PC-3 (cell line): ENCODE measurements around the gene TSPO. TPM values are rescaled to one million over a fixed set of nuclear protein-coding genes. Genes with fewer than 3 reads are reported as not detected.
A peak's percentile ranks its signal among the peaks of the same experiment; 100 is the strongest.
"Not testable (repeated sequence)": the region's sequence is repeated elsewhere in the genome, so short reads cannot be mapped to it uniquely, and the experiment has no call there.

ENCODE experiments used
- ATAC-seq: fragments of 200-7000 bp; cut with Tn5 transposase; 2 replicates; pipeline ENCODE4 v1.9.1; 2020; ENCODE audit warnings: mild to moderate bottlenecking, moderate library complexity
- Bru-seq: library from RNA; stranded (reverse); fragments of 400-500 nt; gene quantifications from one replicate; lab custom pipeline; 2021; lab: Mats Ljungman, UMichigan
- BruChase-seq, 2 experiments: library from RNA; stranded (reverse); fragments of 400-500 nt; gene quantifications; one replicate each; lab custom pipeline; 2021; lab: Mats Ljungman, UMichigan
- BruUV-seq: library from RNA; stranded (reverse); fragments of 400-500 nt; replicated peaks from 2 replicates; lab custom pipeline; 2021; lab: Mats Ljungman, UMichigan
- CTCF ChIA-PET: fragments of 300-600 bp; sonication (Branson Sonifier 250); formaldehyde crosslinking; loops from one replicate; lab custom pipeline; 2022; ENCODE audit warnings: antibody characterized with exemption; lab: Charles Lee
- POLR2A ChIA-PET: fragments of 300-600 bp; sonication (Branson Sonifier 250); formaldehyde crosslinking; loops from one replicate; lab custom pipeline; 2022; ENCODE audit warnings: antibody characterized with exemption; ENCODE audit not compliant: unreplicated experiment; lab: Charles Lee
- DNase-seq: peaks from one replicate; pipeline ENCODE4 v3.0.0-alpha.2; 2015
- H2AFZ ChIP-seq: fragments of 300-600 bp; sonication (generic); 2 replicates; pipeline ENCODE4 v1.6.0; 2016; ENCODE audit warnings: antibody characterized with exemption, low read length
- H3F3A ChIP-seq: fragments of 300-600 bp; sonication (generic); one replicate; pipeline ENCODE4 v1.6.0; 2017; ENCODE audit warnings: antibody characterized with exemption, low read length, control low read depth, mild to moderate bottlenecking; ENCODE audit not compliant: unreplicated experiment
- H3K27ac ChIP-seq: fragments of 300-600 bp; sonication (generic); 2 replicates; pipeline ENCODE4 v1.5.1; 2016; ENCODE audit warnings: mild to moderate bottlenecking, low read length
- H3K27me3 ChIP-seq: fragments of 300-600 bp; sonication (generic); 2 replicates; pipeline ENCODE4 v1.6.1; 2016; ENCODE audit warnings: low read length, mixed read lengths
- H3K36me3 ChIP-seq: fragments of 300-600 bp; sonication (generic); 2 replicates; pipeline ENCODE4 v1.6.1; 2016; ENCODE audit warnings: low read depth, mixed run types, low read length, mixed read lengths
- H3K4me1 ChIP-seq: fragments of 300-600 bp; sonication (generic); 2 replicates; pipeline ENCODE4 v1.5.1; 2016; ENCODE audit warnings: low read length; ENCODE audit not compliant: insufficient read depth
- H3K4me2 ChIP-seq: fragments of 300-600 bp; sonication (generic); 2 replicates; pipeline ENCODE4 v1.6.0; 2016; ENCODE audit warnings: low read length
- H3K4me3 ChIP-seq: fragments of 300-600 bp; sonication (generic); 2 replicates; pipeline ENCODE4 v1.5.1; 2016; ENCODE audit warnings: mild to moderate bottlenecking, low read length, mixed read lengths
- H3K79me2 ChIP-seq: fragments of 300-600 bp; sonication (generic); 2 replicates; pipeline ENCODE4 v1.6.1; 2017; ENCODE audit warnings: low read length, mixed read lengths
- H3K9ac ChIP-seq: fragments of 300-600 bp; sonication (generic); 2 replicates; pipeline ENCODE4 v1.6.0; 2016; ENCODE audit warnings: mild to moderate bottlenecking, low read length
- H3K9me2 ChIP-seq: fragments of 300-600 bp; sonication (generic); replicated peaks from 2 replicates; pipeline ENCODE4 v1.6.1; 2016; ENCODE audit warnings: mixed run types, low read length, mixed read lengths
- H3K9me3 ChIP-seq: fragments of 300-600 bp; sonication (generic); 2 replicates; pipeline ENCODE4 v1.6.1; 2016; ENCODE audit warnings: low read length, mixed read lengths
- H4K20me1 ChIP-seq: fragments of 300-600 bp; sonication (generic); 2 replicates; pipeline ENCODE4 v1.6.1; 2016; ENCODE audit warnings: low read length, mixed read lengths
- EZH2 ChIP-seq: fragments of 300-600 bp; sonication (generic); IDR thresholded peaks from one replicate; pipeline ENCODE4 v1.6.1; 2017; ENCODE audit warnings: antibody characterized with exemption, mild to moderate bottlenecking, low read length; ENCODE audit not compliant: unreplicated experiment
- EZH2phosphoT487 ChIP-seq: fragments of 300-600 bp; sonication (generic); IDR thresholded peaks from 2 replicates; pipeline ENCODE4 v1.6.1; 2018; ENCODE audit warnings: mild to moderate bottlenecking, antibody characterized with exemption, low read length, borderline replicate concordance
- intact Hi-C: fragments of 100-400 bp; cut with micrococcal nuclease; formaldehyde crosslinking; loops from 2 replicates; pipeline ENCODE4 v1.9.0; 2023
- long read RNA-seq: library from polyadenylated mRNA; unstranded; transcript quantifications from one replicate; pipeline ENCODE4 v2.0.0, GENCODE V29; 2021; ENCODE audit not compliant: unreplicated experiment
- total RNA-seq: library from RNA; depleted of rRNA; stranded (reverse); fragments of >200 nt; gene quantifications from 2 replicates; pipeline ENCODE4 v1.2.3, GENCODE V29; 2014; rRNA removed
- TF ChIP-seq, protein P1 (sequence below): fragments of 300-600 bp; sonication (generic); conservative IDR thresholded peaks from 2 replicates; pipeline ENCODE4 v1.5.1; 2017; ENCODE audit warnings: antibody characterized with exemption, low read depth, mild to moderate bottlenecking, low read length

The TSPO gene
- total RNA-seq (283 and 349 TPM in 2 replicates), Bru-seq, nascent RNA (percentile 76 among the genes with signal in this experiment), BruChase-seq, experiment 1, labeled RNA remaining after a 6-hour chase (percentile 63 among the genes with signal in this experiment), BruChase-seq, experiment 2, labeled RNA remaining after a 2-hour chase (percentile 71 among the genes with signal in this experiment)
- long read RNA-seq, transcript TSPO-206 (3 exons, 636 nt) = minor isoform, 25 of 241 reads
- long read RNA-seq, transcript TSPO-202 (4 exons, 881 nt) = major isoform, 121 of 241 reads
- long read RNA-seq, partial matches to known transcripts = 64 of 241 reads
- long read RNA-seq, other reads (novel, unspliced or antisense) = 31 of 241 reads

DNA sequence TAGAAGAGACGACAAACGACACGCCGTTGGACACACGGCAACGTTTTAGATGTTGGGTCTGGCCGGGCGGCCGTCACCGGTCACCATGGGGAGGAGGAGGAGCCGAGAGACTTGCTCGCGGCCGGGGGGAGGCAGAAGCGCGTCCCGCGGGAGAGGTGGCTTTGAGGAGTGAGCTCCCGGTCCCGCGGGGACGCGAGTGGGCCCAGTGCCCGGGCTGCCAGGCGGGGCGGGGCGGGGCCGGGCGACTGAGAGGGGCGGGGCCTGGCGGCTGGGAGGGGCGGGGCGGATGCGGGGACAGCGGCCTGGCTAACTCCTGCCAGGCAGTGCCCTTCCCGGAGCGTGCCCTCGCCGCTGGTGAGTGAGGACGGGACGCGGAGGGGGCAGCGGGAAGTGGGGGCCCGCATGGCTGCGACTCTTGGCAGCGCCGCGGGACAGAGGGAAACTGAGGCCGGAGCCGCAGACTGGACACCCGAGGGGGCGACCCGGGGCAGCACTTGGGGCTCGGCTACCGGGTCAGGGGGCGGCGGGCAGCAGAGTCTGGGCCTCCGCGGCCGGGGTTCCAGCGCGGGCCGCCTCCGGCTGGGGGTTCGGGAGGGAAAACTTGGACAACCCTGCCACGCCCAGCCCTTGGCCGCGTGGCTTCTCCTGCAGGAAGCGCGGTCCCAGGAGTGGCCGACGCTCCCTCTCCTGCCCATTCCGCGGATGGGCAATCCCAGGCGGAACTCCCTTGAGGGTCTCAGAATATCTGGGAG lies at the start of gene TSPO:
Gene TSPO, plus strand, starts transcription at position 309 of the 752 bp plus-strand sequence. CDS start 7,680 bp downstream, outside the sequence.
- ChIA-PET CTCF (interaction anchor here (0.5 kb wide), 1 partner anchor 137 kb away, joined by 4 read pairs; the partner anchor contains the start of gene PACSIN2), POLR2A (interaction anchor here (0.6 to 0.7 kb wide), 2 partner anchors 538 to 657 kb away, joined by 14 to 20 read pairs; no protein-coding TSS in a partner anchor)
- Histone ChIP-seq H3K27me3 (no peaks in the 10 kb centered on the region), H3K9me3 (no peaks in the 10 kb centered on the region), H4K20me1 (no peaks in the 10 kb centered on the region; the same call in 1 of the 2 replicates), H3K4me1 (peaks cover 13% of the 10 kb centered on the region; the same call in 1 of the 2 replicates), H3K79me2 (peaks cover 48% of the 10 kb centered on the region), H3K4me2 (peak within 1 kb of the TSS; percentile 86), H3K4me3 (peak within 1 kb of the TSS; percentile 70), H3F3A (no peaks in the 10 kb centered on the region), H3K9ac (peak within 1 kb of the TSS; percentile 89), H3K27ac (peak within 1 kb of the TSS; percentile 73), H2AFZ (peak within 1 kb of the TSS; percentile 82), H3K36me3 (no peaks in the 10 kb centered on the region), H3K9me2 (no peaks in the 10 kb centered on the region)
- intact Hi-C loops = no loop called here
- no peak for TF ChIP-seq EZH2phosphoT487
- TF ChIP-seq EZH2 = no peak
- TF ChIP-seq, protein P1, sequence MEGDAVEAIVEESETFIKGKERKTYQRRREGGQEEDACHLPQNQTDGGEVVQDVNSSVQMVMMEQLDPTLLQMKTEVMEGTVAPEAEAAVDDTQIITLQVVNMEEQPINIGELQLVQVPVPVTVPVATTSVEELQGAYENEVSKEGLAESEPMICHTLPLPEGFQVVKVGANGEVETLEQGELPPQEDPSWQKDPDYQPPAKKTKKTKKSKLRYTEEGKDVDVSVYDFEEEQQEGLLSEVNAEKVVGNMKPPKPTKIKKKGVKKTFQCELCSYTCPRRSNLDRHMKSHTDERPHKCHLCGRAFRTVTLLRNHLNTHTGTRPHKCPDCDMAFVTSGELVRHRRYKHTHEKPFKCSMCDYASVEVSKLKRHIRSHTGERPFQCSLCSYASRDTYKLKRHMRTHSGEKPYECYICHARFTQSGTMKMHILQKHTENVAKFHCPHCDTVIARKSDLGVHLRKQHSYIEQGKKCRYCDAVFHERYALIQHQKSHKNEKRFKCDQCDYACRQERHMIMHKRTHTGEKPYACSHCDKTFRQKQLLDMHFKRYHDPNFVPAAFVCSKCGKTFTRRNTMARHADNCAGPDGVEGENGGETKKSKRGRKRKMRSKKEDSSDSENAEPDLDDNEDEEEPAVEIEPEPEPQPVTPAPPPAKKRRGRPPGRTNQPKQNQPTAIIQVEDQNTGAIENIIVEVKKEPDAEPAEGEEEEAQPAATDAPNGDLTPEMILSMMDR = no peak
- ATAC-seq = peak; percentile 64
- TSS peak; percentile 51 for BruUV-seq
- DNase-seq = peak; percentile 39

DNA sequence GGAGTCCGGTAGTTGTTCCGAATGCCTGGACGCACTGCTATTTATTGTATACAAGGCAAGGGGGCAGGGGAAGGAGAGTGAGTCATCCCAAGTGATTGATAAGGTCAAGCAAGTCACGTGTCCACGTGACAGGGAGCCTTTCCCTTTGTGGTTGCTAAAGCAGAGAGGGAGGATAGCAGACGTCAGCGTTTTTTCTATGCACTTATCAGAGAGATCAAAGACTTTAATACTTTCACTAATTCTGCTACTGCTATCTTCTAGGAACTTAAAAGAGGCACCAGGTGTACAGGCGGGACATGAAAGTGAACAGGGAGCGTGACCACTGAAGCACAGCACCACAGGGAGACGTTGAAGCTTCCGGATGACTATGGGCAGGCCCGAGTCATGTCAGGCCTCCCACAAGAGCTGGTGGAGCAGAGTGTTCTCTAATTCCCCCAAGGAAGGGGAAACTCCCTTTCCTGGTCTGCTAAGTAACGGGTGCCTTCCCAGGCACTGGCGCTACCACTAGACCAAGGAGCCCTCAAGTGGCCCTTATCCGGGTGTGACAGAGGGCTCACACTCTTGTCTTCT lies 47.2 kb upstream of the TSPO start:
- H2AFZ ChIP-seq, BruUV-seq, ATAC-seq: not testable (repeated sequence)

DNA sequence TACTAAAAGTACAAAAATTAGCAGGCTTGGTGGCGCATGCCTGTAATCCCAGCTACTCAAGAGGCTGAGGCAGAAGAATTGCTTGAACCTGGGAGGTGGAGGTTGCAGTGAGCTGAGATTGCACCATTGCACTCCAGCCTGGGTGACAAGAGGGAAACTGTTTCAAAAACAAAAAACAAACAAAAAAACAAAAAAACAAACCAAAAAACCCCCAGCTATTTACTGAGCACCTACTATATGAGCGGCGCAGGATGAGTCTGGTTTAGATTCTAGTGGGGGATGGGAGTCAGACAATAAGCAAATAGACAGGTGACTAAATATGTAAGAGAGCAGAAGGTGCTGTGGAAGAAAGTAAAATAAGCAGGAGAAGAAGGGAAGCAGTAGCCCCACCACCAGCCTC lies 46.4 kb upstream of the TSPO start:
- H3K79me2 ChIP-seq, H3K9me2 ChIP-seq, H3K36me3 ChIP-seq, H3K4me1 ChIP-seq, H3K9me3 ChIP-seq, intact Hi-C loops, H3K27ac ChIP-seq, H2AFZ ChIP-seq, H3F3A ChIP-seq, H3K4me2 ChIP-seq, H4K20me1 ChIP-seq, H3K27me3 ChIP-seq, DNase-seq, H3K9ac ChIP-seq, H3K4me3 ChIP-seq, POLR2A ChIA-PET, ATAC-seq, BruUV-seq, CTCF ChIA-PET: not testable (repeated sequence)

More for the DNA sequence above, 47.2 kb upstream of the TSPO start:
- H3K9me3 ChIP-seq, H3K4me2 ChIP-seq, H3K4me1 ChIP-seq, H3K79me2 ChIP-seq, H3K27me3 ChIP-seq, H3K9ac ChIP-seq, H4K20me1 ChIP-seq, CTCF ChIA-PET, DNase-seq, H3K4me3 ChIP-seq, H3K27ac ChIP-seq, H3F3A ChIP-seq, H3K36me3 ChIP-seq, intact Hi-C loops, H3K9me2 ChIP-seq, POLR2A ChIA-PET: not testable (repeated sequence)
